ENCODE data around the gene LRP2.

Gene LRP2

GRCh38 chr2:169237286-169237685, 125.0 kb downstream of the LRP2 start:
- DNase-seq, result no peak

DNA sequence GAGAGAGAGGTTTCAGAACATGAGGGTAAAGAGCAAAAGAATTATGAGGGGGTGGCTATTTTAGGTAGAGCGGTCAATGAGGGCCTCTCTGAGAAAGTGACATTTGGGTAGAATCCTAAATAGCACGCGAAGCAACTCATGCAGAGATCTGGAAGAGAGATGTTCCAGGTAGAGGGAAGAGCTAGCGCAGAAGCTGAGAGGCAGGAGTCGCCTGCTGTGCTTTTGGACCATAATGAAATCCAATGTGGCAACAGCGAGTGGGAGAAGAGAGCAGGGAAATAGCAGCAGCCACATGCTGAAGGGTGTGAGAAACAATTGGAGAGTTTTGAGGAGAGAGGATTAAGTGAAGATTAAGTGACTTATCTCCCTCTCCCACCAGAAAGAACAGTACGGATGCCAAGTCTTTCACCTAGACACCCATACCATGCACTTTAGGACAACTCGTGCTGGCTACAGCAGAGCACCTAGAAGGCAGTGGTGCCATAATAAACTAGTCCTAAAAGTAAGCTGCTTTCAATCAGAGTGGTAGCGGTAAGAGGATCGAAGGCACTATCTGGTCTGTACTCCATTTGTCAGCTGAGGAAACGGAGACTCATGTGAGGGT, 129.7 kb downstream of the LRP2 start:
- no peak for DNase-seq

- DNase-seq, result no peak
These were observed 132.1 kb downstream of the LRP2 start for GRCh38 chr2:169230204-169230603.

DNA sequence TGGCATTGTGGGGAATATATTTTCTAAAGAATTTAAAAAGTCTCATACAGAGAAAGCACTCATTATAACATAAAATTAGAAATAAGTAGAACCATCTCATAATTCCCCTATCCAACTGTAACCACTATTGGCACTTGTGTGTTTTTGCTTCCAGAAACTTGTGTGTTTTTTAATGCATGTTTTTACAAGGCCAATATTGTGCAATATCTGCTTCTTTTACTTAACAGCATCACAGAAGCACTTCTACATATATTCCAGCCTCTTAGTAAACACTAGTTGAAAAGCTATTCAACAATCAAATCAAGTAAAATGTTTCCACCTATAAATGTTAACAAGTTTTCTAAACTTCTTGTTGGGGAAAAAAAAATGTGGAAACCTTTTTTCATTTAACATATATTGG, 132.7 kb downstream of the LRP2 start:
- no peak for DNase-seq

GRCh38 chr2:169225906-169226305, 136.4 kb downstream of the LRP2 start:
- DNase-seq, result no peak

- no peak for DNase-seq
These were observed 137.0 kb downstream of the LRP2 start for GRCh38 chr2:169225233-169225750.

DNA sequence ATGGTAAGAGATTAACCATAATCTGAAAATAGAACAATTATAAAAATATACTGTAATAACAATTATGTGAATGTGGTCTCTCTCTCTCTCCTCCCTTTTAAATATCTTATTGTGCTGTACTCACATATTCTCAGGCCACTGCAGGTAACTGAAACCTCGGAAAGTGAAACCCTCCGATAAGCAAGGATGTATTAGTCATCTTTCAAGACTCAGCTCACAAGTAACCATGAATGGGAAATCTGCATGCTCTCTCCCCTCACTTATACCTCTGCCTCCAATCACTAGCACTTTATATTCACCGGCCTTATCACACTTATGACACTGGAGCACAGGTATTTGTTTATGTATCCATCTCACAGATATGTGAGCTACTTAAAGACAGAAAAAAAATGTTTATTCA, 139.7 kb downstream of the LRP2 start:
- no peak for DNase-seq

GRCh38 chr2:169221745-169222369, 140.5 kb downstream of the LRP2 start:
- DNase-seq, result peak; percentile 66

DNA sequence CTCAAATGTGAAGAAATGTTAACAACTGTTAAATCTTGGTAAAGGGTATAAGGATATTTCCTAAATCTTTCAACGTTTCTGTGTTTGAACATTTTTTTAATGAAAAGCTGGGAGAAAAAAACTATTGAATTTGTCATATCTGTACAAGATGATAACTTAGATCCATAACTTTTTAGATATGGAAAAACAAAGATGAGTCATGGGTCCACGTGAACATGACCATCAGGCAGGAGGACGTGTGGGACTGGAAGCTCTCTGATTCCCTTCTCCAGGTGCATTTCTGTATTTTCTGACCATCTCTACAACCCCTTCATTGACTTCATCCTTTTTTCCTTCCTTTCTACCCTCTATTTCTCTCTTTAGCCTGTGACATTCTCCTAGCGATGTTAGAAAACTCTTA, 151.4 kb downstream of the LRP2 start:
- no peak for DNase-seq

DNA sequence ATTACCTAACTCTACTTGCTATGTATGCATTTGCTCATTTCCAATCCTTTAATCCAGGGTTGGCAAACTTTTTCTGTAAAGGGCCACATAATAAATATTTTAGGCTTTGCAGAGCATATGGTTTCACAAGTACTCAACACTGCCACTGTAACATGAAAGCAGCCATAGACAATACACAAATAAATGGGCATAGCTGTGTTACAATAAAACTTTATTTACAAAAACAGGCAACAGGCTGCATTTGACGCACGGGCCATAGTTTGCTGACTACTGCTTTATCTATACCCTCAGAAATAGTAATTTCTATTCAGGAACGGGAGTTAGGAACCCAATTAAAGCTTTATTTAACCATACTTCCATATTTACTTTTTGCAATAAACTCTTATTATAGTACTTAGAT, 154.3 kb downstream of the LRP2 start:
- DNase-seq, result no peak

- DNase-seq, result no peak
These were observed 157.2 kb downstream of the LRP2 start for GRCh38 chr2:169205176-169205575.

DNA sequence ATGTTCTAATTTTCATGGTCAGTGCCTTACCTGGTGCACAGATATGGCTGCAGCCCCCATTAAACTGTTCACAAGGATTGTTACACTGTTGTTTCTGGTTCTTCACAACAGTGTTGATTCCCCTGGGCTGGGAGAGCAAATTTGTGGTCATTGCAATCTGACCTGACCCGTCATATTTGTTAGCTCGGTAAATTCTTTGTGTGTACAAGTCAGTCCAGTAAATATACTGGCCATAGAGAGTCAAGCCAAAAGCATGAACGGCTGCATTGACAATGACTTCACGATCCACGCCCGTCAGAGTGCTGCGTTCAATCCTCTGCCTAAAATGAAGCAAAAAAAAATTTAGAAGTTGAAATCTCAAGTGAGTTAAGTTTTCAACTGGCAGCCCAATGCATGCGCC, 158.4 kb downstream of the LRP2 start:
- no peak for DNase-seq

DNA sequence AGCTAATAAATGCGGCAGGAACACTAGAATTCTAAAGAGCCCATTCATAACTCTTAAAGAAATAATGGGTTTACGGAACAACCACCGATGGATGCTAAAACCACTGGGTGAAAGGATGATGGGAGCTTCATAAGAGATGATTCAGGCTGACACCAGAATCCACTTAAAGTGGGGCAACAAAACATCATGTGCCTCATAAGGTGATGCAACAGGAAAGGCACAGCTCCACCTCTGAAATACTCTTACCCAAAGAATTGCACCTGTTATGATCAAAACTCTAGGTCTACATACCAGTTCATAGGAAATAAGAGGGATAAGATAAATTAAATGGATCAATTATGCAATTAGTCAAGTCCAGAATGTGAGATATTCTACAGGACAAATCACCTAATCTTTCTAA, 161.6 kb downstream of the LRP2 start:
- no peak for DNase-seq

- DNase-seq, result no peak
These were observed 168.7 kb downstream of the LRP2 start for GRCh38 chr2:169193618-169194017.

- DNase-seq, result no peak
These were observed 172.0 kb downstream of the LRP2 start for GRCh38 chr2:169190197-169190775.

GRCh38 chr2:169189132-169189531, 173.2 kb downstream of the LRP2 start:
- no peak for DNase-seq

GRCh38 chr2:169185711-169186110, 176.6 kb downstream of the LRP2 start:
- no peak for DNase-seq

DNA sequence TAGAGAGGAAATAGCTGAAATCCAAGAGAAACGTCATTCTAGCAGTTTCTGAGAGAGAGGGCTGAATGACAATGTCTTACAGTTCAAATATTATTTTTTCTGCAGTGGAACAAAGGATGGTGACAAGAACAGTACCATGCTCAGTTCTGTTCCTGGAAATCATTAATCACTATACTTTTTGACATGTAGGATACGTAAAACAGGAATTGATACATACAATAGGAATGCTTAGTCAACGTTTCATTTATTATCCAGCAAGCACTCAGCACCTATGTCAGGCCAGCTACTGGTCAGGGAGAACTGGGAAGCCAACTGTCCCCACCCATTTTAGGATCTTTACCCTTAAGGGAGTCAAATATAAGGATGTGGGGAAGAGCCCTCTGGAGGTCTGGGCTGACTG, 178.3 kb downstream of the LRP2 start:
- no peak for DNase-seq

DNA sequence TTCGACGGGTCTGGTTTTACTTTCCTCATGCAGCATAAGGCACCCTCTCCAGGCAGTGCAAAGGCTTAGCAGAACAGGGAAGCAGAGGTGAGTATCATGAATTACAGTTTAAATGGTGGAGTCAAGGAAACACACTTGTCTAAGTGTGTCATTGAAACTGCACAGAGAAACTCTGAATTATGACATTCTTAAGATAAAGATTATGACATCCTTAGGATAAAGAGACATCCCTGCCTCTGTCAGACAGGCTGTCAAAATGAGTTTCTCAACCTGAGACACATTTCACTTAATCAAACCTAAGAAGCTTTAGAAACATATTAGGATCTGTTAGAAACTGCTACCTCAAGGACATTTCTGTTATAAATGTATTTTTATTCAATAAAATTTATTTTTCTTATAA, 179.8 kb downstream of the LRP2 start:
- DNase-seq, result no peak

- DNase-seq, result no peak
These were observed 183.4 kb downstream of the LRP2 start for GRCh38 chr2:169178804-169179390.

DNA sequence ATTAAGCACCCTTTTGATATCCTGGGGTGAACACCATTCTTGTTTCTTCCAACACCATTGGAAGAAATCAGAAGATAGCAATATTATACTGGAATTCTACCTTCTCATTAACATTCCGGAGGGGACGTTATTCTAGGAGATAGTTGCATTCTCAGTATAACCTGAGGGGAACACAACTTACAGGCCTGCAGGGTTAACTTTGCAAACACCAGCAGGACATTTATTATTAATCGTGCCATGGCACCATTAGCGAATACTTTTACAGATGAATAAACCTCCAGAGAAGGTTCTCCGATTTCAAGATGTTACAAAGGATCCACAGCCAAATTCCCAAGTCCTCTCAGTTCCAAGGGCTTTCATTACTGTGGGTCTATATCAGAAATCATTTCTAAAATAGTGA, 184.0 kb downstream of the LRP2 start:
- no peak for DNase-seq

DNA sequence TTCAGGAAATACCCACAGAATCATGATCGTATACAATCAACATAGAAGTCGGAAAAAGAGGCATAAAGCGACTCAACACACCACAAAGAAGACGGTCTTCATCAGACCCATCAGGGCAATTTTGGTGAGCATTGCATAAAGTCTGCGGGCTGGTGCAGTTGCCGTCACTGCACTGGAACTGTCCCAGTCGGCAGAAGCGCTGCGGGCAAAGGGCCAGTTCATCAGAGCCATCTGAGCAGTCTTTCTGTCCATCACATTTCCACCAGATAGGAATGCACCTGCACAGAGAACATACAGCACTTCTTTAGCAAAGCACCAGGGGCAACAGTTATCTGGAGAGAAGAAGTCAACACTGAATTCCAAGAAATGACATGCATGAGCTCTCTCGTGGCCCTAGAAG, 187.2 kb downstream of the LRP2 start:
- DNase-seq, result no peak

DNA sequence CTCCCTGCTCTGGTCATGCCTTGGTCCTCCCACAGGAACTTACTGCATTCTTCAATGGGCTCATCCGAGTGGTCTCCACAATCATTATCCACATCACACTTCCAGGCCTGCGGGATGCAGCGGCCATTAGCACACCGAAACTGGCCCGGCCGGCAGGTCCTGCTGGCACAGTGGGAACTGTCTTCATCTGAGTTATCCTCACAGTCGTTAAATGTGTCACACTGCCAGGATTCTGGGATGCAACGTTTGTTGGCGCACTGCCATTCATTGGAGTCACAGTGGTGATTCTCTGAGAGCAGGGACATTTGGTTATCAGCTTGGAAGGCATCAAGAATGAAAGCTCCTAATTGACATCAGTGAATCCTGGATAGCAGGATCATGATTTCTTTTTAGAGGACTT, 188.5 kb downstream of the LRP2 start:
- no peak for DNase-seq

GRCh38 chr2:169172914-169173313, 189.4 kb downstream of the LRP2 start:
- DNase-seq, result no peak
